Panc1 (cell line): ENCODE results near the gene KCNE5. TPM values are rescaled to one million over a fixed set of nuclear protein-coding genes. Genes with fewer than 3 reads are reported as not detected.

ENCODE experiments used
- total RNA-seq: library from RNA; stranded (reverse); gene quantifications from one replicate; pipeline ENCODE4 v1.2.1, GENCODE V29; 2021; ENCODE audit not compliant: unreplicated experiment

The KCNE5 gene
- total RNA-seq, 1 experiment from 2014 or later, result 0.13 TPM

Other genes with a start within 250 kb of the KCNE5 start
- gene GUCY2F, start 143.1 kb downstream of the KCNE5 start, total RNA-seq, result not detected
- 20.6 TPM for gene NXT2, start 88.3 kb downstream of the KCNE5 start, total RNA-seq
- gene ACSL4, start 108.1 kb upstream of the KCNE5 start, total RNA-seq, result 55.2 TPM